Nephron progenitor cell (in vitro differentiated cells): ENCODE measurements around the gene CWF19L1.
A peak's percentile ranks its signal among the peaks of the same experiment; 100 is the strongest.

Source experiments
- DNase-seq: peaks from one replicate; pipeline ENCODE4 v3.0.0; 2021
- H3K27ac Mint-ChIP-seq: 2 replicates; pipeline ENCODE4 v1.8.0; 2021; ENCODE audit warnings: mild to moderate bottlenecking, moderate library complexity, mixed read lengths
- H3K27me3 Mint-ChIP-seq: 2 replicates; pipeline ENCODE4 v1.8.0; 2021; ENCODE audit warnings: mild to moderate bottlenecking, low read depth, mixed read lengths; ENCODE audit not compliant: poor library complexity
- H3K36me3 Mint-ChIP-seq: 2 replicates; pipeline ENCODE4 v1.8.0; 2021; ENCODE audit warnings: low read depth, mixed read lengths
- H3K4me1 Mint-ChIP-seq: 2 replicates; pipeline ENCODE4 v1.8.0; 2021; ENCODE audit warnings: mixed read lengths
- H3K4me3 Mint-ChIP-seq: 2 replicates; pipeline ENCODE4 v1.8.0; 2021; ENCODE audit warnings: mild to moderate bottlenecking, moderate library complexity, mixed read lengths
- H3K9me3 Mint-ChIP-seq: 2 replicates; pipeline ENCODE4 v1.8.0; 2021; ENCODE audit warnings: mild to moderate bottlenecking, moderate library complexity, mixed read lengths
- CTCF ChIP-seq: fragments of 200-600 bp; sonication (generic); IDR thresholded peaks from 2 replicates; pipeline ENCODE4 v1.5.0; 2021; ENCODE audit warnings: antibody characterized with exemption

Gene CWF19L1

GRCh38 chr10:100265821-100266485 is 1.5 kb downstream of the CWF19L1 start:
- Mint-ChIP-seq H3K4me1 (peaks cover 18% of the 10 kb centered on the region), H3K27me3 (no peaks in the 10 kb centered on the region), H3K9me3 (no peaks in the 10 kb centered on the region), H3K4me3 (peak overlapping the region; percentile 100), H3K36me3 (peaks cover 8% of the 10 kb centered on the region), H3K27ac (no peak overlapping the region)
- no peak for DNase-seq
- TF ChIP-seq CTCF: no peak

- Mint-ChIP-seq H3K36me3 (peaks cover 55% of the 10 kb centered on the region), H3K27ac (no peak overlapping the region), H3K27me3 (no peaks in the 10 kb centered on the region), H3K4me1 (no peaks in the 10 kb centered on the region), H3K9me3 (no peaks in the 10 kb centered on the region), H3K4me3 (no peak overlapping the region)
- no peak for TF ChIP-seq CTCF
- DNase-seq: no peak
These were observed 13.2 kb downstream of the CWF19L1 start for GRCh38 chr10:100254191-100254590.

- Mint-ChIP-seq H3K27me3 (no peaks in the 10 kb centered on the region), H3K4me3 (no peak overlapping the region), H3K27ac (no peak overlapping the region), H3K36me3 (peaks cover 53% of the 10 kb centered on the region), H3K4me1 (no peaks in the 10 kb centered on the region), H3K9me3 (no peaks in the 10 kb centered on the region)
- TF ChIP-seq CTCF: no peak
- DNase-seq: no peak
These were observed 14.4 kb downstream of the CWF19L1 start for GRCh38 chr10:100253041-100253440.

GRCh38 chr10:100248820-100249219 is 18.6 kb downstream of the CWF19L1 start:
- no peak overlapping the region for H3K27ac Mint-ChIP-seq

GRCh38 chr10:100245484-100246220 is 21.8 kb downstream of the CWF19L1 start:
- no peaks in the 10 kb centered on the region for H3K4me1 Mint-ChIP-seq
- no peak overlapping the region for H3K4me3 Mint-ChIP-seq
- peaks cover 58% of the 10 kb centered on the region for H3K36me3 Mint-ChIP-seq

More at GRCh38 chr10:100248820-100249219, 18.6 kb downstream of the CWF19L1 start:
- Mint-ChIP-seq H3K4me1 (no peaks in the 10 kb centered on the region), H3K36me3 (peaks cover 50% of the 10 kb centered on the region), H3K9me3 (no peaks in the 10 kb centered on the region), H3K4me3 (no peak overlapping the region), H3K27me3 (no peaks in the 10 kb centered on the region)
- TF ChIP-seq CTCF: no peak
- DNase-seq: no peak

More at GRCh38 chr10:100245484-100246220, 21.8 kb downstream of the CWF19L1 start:
- Mint-ChIP-seq H3K27ac (no peak overlapping the region), H3K27me3 (no peaks in the 10 kb centered on the region), H3K9me3 (no peaks in the 10 kb centered on the region)
- no peak for DNase-seq
- no peak for TF ChIP-seq CTCF
